Testis (tissue), 3 donors: ENCODE results near the gene PRDM11. TPM values are rescaled to one million over a fixed set of nuclear protein-coding genes. Genes with fewer than 3 reads are reported as not detected.
A peak's percentile ranks its signal among the peaks of the same experiment; 100 is the strongest.

ENCODE experiments used
- DNase-seq: peaks from one replicate; pipeline ENCODE4 v3.0.0-alpha.2; 2019
- H3K27ac ChIP-seq, 2 donors: fragments of 200-600 bp; sonication (generic); one replicate each; pipeline ENCODE4 v1.5.1; 2019
- H3K27me3 ChIP-seq: fragments of 200-600 bp; sonication (generic); one replicate; pipeline ENCODE4 v1.5.1; 2019
- H3K36me3 ChIP-seq: fragments of 200-600 bp; sonication (generic); one replicate; pipeline ENCODE4 v1.5.1; 2017; ENCODE audit warnings: low read depth; ENCODE audit errors: missing control alignments
- H3K4me1 ChIP-seq: fragments of 200-600 bp; sonication (generic); one replicate; pipeline ENCODE4 v1.5.1; 2019
- H3K4me3 ChIP-seq, 2 donors: fragments of 200-600 bp; sonication (generic); one replicate each; pipeline ENCODE4 v1.5.1; 2017 to 2019
- H3K9me3 ChIP-seq: fragments of 200-600 bp; sonication (generic); one replicate; pipeline ENCODE4 v1.5.1; 2017
- POLR2A ChIP-seq: fragments of 450-650 bp; IDR thresholded peaks from one replicate; pipeline ENCODE4 v1.6.1; 2017; ENCODE audit warnings: antibody characterized with exemption, mild to moderate bottlenecking, moderate library complexity
- WGBS, 2 donors: methylation state at CpG; one replicate each; pipeline ENCODE4 v1.1.5; 2018; 5-methylcytosine and 5-hydroxymethylcytosine counted together
- intact Hi-C: fragments of 100-400 bp; cut with DNase I; formaldehyde crosslinking; loops from one replicate; pipeline ENCODE4 v1.15.1; 2023; ENCODE audit warnings: low total_unique reads
- polyA plus RNA-seq: library from polyadenylated mRNA; stranded (reverse); fragments of 350-450 nt; fragmentation: Illumina TruSeq; extraction: RNeasy Lipid Tissue Mini Kit (QIAGEN cat#74804); gene quantifications from one replicate; pipeline ENCODE4 v1.2.3, GENCODE V29; 2014; ENCODE audit warnings: low read depth, low replicate concordance; ENCODE audit not compliant: insufficient read depth
- total RNA-seq, 2 donors: library from RNA; depleted of rRNA; stranded (reverse); fragments of >200 nt; gene quantifications; one replicate each; pipeline ENCODE4 v1.2.3, GENCODE V29; 2016
- TF ChIP-seq, protein P1 (sequence below), 3 experiments: fragments of 450-650 bp in 2 of 3; fragments of 200-600 bp in 1 of 3; sonication (generic) in 1 of 3; IDR thresholded peaks; one replicate each; pipeline ENCODE4 v1.5.1; 2016 to 2019; ENCODE audit warnings: antibody characterized with exemption in 3 of 3, mild to moderate bottlenecking in 2 of 3, moderate library complexity in 1 of 3

PRDM11 gene
- total and polyA plus RNA-seq, 3 donors from 2014 or later = 6.4 to 15.9 (median 13.6) TPM

DNA sequence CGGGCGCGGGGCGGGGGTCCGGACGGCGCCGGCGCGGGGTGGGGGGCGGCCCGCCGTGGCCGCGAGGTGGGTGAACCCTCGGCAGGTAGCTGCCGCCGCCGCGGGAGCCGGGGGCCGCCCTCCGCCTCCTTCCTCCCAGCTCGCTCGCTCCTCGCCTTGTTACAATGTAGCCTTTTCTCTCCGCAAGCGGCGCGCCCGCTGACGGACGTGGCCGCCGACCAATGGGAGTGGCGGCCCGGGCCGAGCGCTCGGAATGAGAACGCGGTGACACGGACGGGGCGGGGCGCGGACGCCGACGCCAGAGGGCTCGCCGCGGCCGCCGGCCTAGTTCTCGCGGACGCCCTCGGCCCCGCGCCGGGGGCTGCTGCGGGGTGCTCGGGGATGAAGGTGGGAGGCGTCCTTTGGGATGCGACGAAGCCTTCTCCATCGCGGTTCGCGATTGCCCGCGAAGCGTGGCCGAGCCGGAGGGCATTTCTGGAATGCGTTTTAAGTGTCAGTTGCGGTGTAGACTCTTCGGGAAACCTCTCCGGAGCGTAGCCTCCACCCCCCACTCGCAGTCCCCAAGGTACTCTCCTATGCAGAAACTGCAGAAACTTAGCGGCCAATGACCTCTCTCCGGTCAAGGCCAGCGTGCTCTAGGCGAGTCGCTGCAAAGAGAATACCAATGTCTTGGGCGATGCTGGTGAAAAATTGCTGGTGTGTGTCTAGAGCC is 734 bp downstream of the PRDM11 start:
- peak; percentile 69 for TF ChIP-seq POLR2A
- TF ChIP-seq, protein P1, sequence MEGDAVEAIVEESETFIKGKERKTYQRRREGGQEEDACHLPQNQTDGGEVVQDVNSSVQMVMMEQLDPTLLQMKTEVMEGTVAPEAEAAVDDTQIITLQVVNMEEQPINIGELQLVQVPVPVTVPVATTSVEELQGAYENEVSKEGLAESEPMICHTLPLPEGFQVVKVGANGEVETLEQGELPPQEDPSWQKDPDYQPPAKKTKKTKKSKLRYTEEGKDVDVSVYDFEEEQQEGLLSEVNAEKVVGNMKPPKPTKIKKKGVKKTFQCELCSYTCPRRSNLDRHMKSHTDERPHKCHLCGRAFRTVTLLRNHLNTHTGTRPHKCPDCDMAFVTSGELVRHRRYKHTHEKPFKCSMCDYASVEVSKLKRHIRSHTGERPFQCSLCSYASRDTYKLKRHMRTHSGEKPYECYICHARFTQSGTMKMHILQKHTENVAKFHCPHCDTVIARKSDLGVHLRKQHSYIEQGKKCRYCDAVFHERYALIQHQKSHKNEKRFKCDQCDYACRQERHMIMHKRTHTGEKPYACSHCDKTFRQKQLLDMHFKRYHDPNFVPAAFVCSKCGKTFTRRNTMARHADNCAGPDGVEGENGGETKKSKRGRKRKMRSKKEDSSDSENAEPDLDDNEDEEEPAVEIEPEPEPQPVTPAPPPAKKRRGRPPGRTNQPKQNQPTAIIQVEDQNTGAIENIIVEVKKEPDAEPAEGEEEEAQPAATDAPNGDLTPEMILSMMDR (IDR thresholded peaks at IDR 0.05) = no peak
- intact Hi-C loops = loop anchor here (10.0 kb wide), 1 partner anchor 68 kb away; no protein-coding TSS in a partner anchor
- Histone ChIP-seq H3K27me3 (no peaks in the 10 kb centered on the region), H3K4me1 (peaks cover 10% of the 10 kb centered on the region), H3K27ac (peak overlapping the region; percentile 88 to 96), H3K36me3 (no peaks in the 10 kb centered on the region), H3K4me3 (peak overlapping the region; percentile 71 to 80), H3K9me3 (no peaks in the 10 kb centered on the region)
- WGBS, 2 donors = 1 to 3% methylated on average over 6 to 70 of the region's 88 CpGs
- DNase-seq = peak; percentile 95

DNA sequence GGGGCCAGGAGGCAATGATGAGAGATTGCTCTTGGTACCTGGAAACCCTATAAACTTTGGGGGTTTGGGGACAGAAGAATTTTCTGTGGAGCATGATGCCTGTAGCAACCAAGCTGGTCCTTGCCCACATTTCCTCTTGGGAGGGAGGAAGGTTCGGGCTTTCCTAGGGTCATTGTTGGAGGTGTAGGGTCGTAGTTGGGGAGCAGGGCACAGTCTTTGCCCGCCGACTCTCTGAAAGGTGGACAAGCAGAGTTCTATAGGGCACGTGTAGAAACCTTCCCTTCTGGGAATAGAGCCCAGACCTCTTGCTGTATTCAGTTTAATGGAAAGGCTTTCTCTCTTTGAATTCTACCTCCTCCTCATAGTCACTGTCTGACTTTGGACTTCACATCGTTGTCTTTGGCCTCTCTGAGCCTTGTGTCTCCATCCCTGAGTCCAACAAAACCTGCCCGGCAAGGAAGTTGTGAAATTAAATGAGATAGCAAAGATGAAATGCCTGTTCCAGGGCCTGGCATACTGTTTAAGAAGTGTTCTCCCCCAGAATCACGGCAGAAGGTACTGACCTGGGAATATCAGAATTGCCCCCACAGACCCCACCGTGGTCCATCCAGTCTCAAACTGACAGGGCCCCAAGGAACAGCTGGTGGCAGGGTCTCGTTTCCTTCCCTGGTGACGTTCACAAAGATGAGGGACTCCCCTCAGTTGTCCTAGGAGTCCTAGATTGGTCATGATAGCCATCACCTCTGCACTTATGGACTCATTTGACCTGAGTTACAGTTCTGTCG is 1.6 kb downstream of the PRDM11 start:
- TF ChIP-seq POLR2A = no peak
- Histone ChIP-seq H3K9me3 (no peaks in the 10 kb centered on the region), H3K27me3 (no peaks in the 10 kb centered on the region), H3K36me3 (no peaks in the 10 kb centered on the region), H3K4me3 (peak overlapping the region in 1 of 2 donors; percentile 80), H3K27ac (peak overlapping the region in 1 of 2 donors; percentile 96), H3K4me1 (peaks cover 13% of the 10 kb centered on the region)
- intact Hi-C loops = loop anchor here (10.0 kb wide), 1 partner anchor 67 kb away; no protein-coding TSS in a partner anchor
- DNase-seq = peak; percentile 11
- WGBS, 2 donors = 47 to 64% methylated on average over 12 of the region's 12 CpGs

DNA sequence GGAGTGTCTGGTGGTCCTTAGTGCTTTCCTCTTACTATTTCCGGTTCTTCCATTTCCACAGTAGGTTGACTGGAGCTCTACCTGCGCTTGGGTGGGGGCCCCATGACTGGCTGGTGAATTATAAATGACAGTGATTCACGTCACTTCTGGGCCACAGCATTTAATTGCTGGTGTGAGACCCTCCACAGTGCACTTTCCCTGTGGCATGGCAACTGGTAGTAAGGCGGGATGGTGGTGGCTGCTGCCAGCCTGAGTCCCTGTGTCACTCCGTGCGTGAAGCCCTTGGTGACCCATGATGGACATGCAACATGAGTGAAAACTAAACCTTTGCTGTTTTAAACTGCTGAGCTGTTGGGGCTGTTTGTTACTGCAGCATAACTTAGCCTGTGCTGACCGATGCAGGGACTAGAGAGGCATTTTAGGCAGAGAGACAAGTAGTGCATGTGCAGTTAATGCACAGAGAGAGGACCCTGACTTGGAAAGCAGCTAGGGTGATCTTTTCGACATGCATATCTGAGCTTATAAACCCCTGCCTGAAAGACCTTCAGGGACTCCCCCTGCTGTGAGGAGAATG is 3.1 kb downstream of the PRDM11 start:
- Histone ChIP-seq H3K27me3 (no peaks in the 10 kb centered on the region), H3K4me1 (peaks cover 17% of the 10 kb centered on the region), H3K9me3 (no peaks in the 10 kb centered on the region), H3K27ac (no peak overlapping the region), H3K4me3 (no peak overlapping the region), H3K36me3 (no peaks in the 10 kb centered on the region)
- TF ChIP-seq, protein P1 (IDR thresholded peaks at IDR 0.05) = no peak
- no peak for TF ChIP-seq POLR2A
- intact Hi-C loops = loop anchor here (10.0 kb wide), 1 partner anchor 65 kb away; no protein-coding TSS in a partner anchor
- WGBS, 2 donors = 95 to 96% methylated on average over 7 to 8 of the region's 8 CpGs
- DNase-seq = peak; percentile 6

DNA sequence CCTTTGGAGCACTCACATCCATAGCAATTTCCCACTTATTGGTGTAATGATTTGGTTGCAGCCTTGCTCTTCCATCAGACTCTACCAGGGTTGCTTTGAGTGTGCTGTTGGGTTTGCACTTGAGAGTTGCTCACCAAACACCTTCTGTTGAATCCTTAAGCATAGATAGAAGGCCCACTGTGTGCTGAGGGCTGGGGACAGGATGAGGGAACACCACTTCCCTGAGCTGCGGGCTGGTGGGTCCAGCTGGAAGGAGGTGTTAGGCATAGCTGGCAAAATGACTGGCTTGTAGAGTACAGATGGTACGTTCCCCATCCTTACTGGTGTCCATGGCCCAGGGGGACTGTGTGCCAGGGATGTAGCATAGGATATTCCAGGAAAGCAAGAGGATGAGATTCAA is 3.9 kb downstream of the PRDM11 start:
- intact Hi-C loops = no loop called here
- Histone ChIP-seq H3K9me3 (no peaks in the 10 kb centered on the region), H3K4me1 (peaks cover 24% of the 10 kb centered on the region), H3K27me3 (no peaks in the 10 kb centered on the region), H3K4me3 (no peak overlapping the region), H3K36me3 (no peaks in the 10 kb centered on the region), H3K27ac (no peak overlapping the region)
- DNase-seq = no peak
- TF ChIP-seq, protein P1 (IDR thresholded peaks at IDR 0.05) = no peak
- no peak for TF ChIP-seq POLR2A
- 95 to 96% methylated on average over 2 of the region's 2 CpGs for WGBS, 2 donors

DNA sequence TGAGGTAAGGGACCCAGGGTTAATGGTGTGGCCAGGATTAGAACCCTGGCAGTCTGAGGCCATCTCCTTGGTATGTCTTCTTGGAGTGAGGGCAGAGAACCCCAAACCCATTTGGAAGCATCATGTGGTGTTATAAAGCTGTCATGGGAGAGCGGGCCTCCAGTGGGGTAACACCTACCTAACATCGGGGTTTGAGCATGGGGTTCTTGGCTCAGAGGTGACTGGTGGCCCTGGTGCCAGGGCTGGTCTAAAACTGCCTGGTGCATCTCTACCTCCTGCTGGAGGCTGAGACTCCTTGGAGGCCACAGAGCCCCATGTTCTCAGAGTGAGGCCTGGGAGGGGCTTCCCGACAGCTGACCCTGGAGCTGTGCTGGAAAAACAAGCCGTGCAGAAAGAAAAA is 4.5 kb downstream of the PRDM11 start:
- Histone ChIP-seq H3K27me3 (no peaks in the 10 kb centered on the region), H3K9me3 (no peaks in the 10 kb centered on the region), H3K27ac (no peak overlapping the region), H3K4me3 (no peak overlapping the region), H3K36me3 (no peaks in the 10 kb centered on the region), H3K4me1 (peaks cover 27% of the 10 kb centered on the region)
- WGBS, 2 donors = 87 to 91% methylated on average over 4 of the region's 4 CpGs
- intact Hi-C loops = no loop called here
- peak; percentile 10 for DNase-seq
- TF ChIP-seq, protein P1 (IDR thresholded peaks at IDR 0.05) = no peak
- no peak for TF ChIP-seq POLR2A
